PC-3 (cell line): ENCODE results near the gene EPG5.

Source experiments
- CTCF ChIP-seq: fragments of 300-600 bp; sonication (generic); conservative IDR thresholded peaks from 2 replicates; pipeline ENCODE4 v1.5.1; 2017; ENCODE audit warnings: antibody characterized with exemption, low read depth, mild to moderate bottlenecking, low read length
- EZH2 ChIP-seq: fragments of 300-600 bp; sonication (generic); IDR thresholded peaks from one replicate; pipeline ENCODE4 v1.6.1; 2017; ENCODE audit warnings: antibody characterized with exemption, mild to moderate bottlenecking, low read length; ENCODE audit not compliant: unreplicated experiment
- EZH2phosphoT487 ChIP-seq: fragments of 300-600 bp; sonication (generic); IDR thresholded peaks from 2 replicates; pipeline ENCODE4 v1.6.1; 2018; ENCODE audit warnings: mild to moderate bottlenecking, antibody characterized with exemption, low read length, borderline replicate concordance

- TF ChIP-seq CTCF (peak; percentile 70), EZH2 (no peak), EZH2phosphoT487 (no peak)
Measured at GRCh38 chr18:45910405-45911023, 56.6 kb downstream of the EPG5 start.
